H1 (cell line): Measurements from ENCODE around the gene PML. TPM values are rescaled to one million over a fixed set of nuclear protein-coding genes. Genes with fewer than 3 reads are reported as not detected.

ENCODE experiments used
- CTCF ChIA-PET: fragments of 300-600 bp; sonication (Branson Sonifier 250); formaldehyde crosslinking; loops from one replicate; lab custom pipeline; 2021; ENCODE audit not compliant: partially characterized antibody; lab: Charles Lee
- POLR2A ChIA-PET: fragments of 300-600 bp; sonication (Branson Sonifier 250); formaldehyde crosslinking; loops from one replicate; lab custom pipeline; 2021; ENCODE audit warnings: inconsistent platforms; ENCODE audit not compliant: partially characterized antibody; lab: Charles Lee
- DNase-seq, 2 experiments: peaks; one replicate each; pipeline versions ENCODE4 v3.0.0 to v3.0.0-alpha.2; 2010 to 2022; ENCODE audit warnings: low spot score in 2 of 2, low read depth in 1 of 2, mixed read lengths in 1 of 2
- FAIRE-seq: peaks from 2 replicates; lab custom pipeline; 2011; peaks lifted over from hg19 to GRCh38; lab: Jason Lieb, UNC
- H2AFZ ChIP-seq: 2 replicates; pipeline ENCODE4 v1.8.1; 2012; ENCODE audit warnings: low read length, inconsistent platforms
- H2AK5ac ChIP-seq: 2 replicates; pipeline ENCODE4 v1.6.1; 2013; ENCODE audit warnings: low read depth, low read length
- H2BK120ac ChIP-seq: replicated peaks from 2 replicates; pipeline ENCODE3; 2013; ENCODE audit warnings: low read depth, low read length, inconsistent platforms
- H2BK12ac ChIP-seq: 2 replicates; pipeline ENCODE4 v1.6.1; 2013; ENCODE audit warnings: low read depth, low read length
- H2BK15ac ChIP-seq: 2 replicates; pipeline ENCODE4 v1.6.1; 2013; ENCODE audit warnings: low read length
- H2BK20ac ChIP-seq: 2 replicates; pipeline ENCODE4 v1.6.1; 2013; ENCODE audit warnings: low read length
- H2BK5ac ChIP-seq: 2 replicates; pipeline ENCODE4 v1.6.1; 2013; ENCODE audit warnings: low read depth, low read length
- H3K14ac ChIP-seq: 2 replicates; pipeline ENCODE4 v1.6.1; 2013; ENCODE audit warnings: inconsistent platforms; ENCODE audit not compliant: insufficient read length
- H3K18ac ChIP-seq: 2 replicates; pipeline ENCODE4 v1.6.1; 2013; ENCODE audit warnings: low read length; ENCODE audit errors: extremely low read depth
- H3K23ac ChIP-seq: 2 replicates; pipeline ENCODE4 v1.6.1; 2013; ENCODE audit warnings: inconsistent platforms; ENCODE audit not compliant: insufficient read length
- H3K23me2 ChIP-seq: 2 replicates; pipeline ENCODE4 v1.6.1; 2013; ENCODE audit warnings: low read depth, low read length
- H3K27ac ChIP-seq: 2 replicates; pipeline ENCODE4 v1.6.1; 2011; ENCODE audit warnings: low read depth, low read length, inconsistent platforms
- H3K27me3 ChIP-seq, 4 experiments: replicated peaks in 1 of 4; 1 replicate in 1 of 4; 2 replicates in 3 of 4; pipeline versions ENCODE4 v1.6.1 to v1.8.1; 2011 to 2013; ENCODE audit warnings: low read length in 3 of 4, mild to moderate bottlenecking in 3 of 4, inconsistent platforms in 2 of 4, mixed read lengths in 2 of 4, moderate library complexity in 1 of 4; ENCODE audit not compliant: control insufficient read depth in 3 of 4, insufficient read depth in 3 of 4; ENCODE audit errors: extremely low read depth in 1 of 4
- H3K36me3 ChIP-seq, 4 experiments: 2 replicates each; pipeline versions ENCODE4 v1.6.1 to v1.8.1; 2011 to 2013; ENCODE audit warnings: mild to moderate bottlenecking in 4 of 4, low read length in 3 of 4, moderate library complexity in 2 of 4, control low read depth in 1 of 4, inconsistent platforms in 1 of 4; ENCODE audit not compliant: insufficient read depth in 4 of 4, control insufficient read depth in 2 of 4
- H3K4ac ChIP-seq: replicated peaks from 2 replicates; pipeline ENCODE3; 2013; ENCODE audit warnings: low read length, low read depth, mixed read lengths, inconsistent platforms; ENCODE audit not compliant: insufficient read length
- H3K4me1 ChIP-seq, 4 experiments: replicated peaks in 1 of 4; 1 replicate in 1 of 4; 2 replicates in 3 of 4; pipeline versions ENCODE4 v1.6.1 to v1.8.1; 2011 to 2013; ENCODE audit warnings: low read length in 3 of 4, inconsistent platforms in 2 of 4, mixed read lengths in 1 of 4; ENCODE audit not compliant: insufficient read depth in 4 of 4, control insufficient read depth in 3 of 4
- H3K4me2 ChIP-seq, 2 experiments: 2 replicates each; pipeline versions ENCODE4 v1.6.1 to v1.8.1; 2011 to 2013; ENCODE audit warnings: low read depth in 2 of 2, low read length in 2 of 2, control low read depth in 1 of 2, inconsistent platforms in 1 of 2, mild to moderate bottlenecking in 1 of 2; ENCODE audit not compliant: insufficient read depth in 1 of 2
- H3K4me3 ChIP-seq, 4 experiments: fragments of 200-600, 300-600 bp in 1 of 4; sonication (generic), shearing (Covaris generic), sonication (Bioruptor Twin) in 1 of 4; 2 replicates each; pipeline versions ENCODE4 v1.5.1 to v1.8.1; 2011 to 2016; ENCODE audit warnings: low read length in 4 of 4, low read depth in 3 of 4, control low read depth in 2 of 4, inconsistent platforms in 2 of 4, mild to moderate bottlenecking in 2 of 4, mixed read lengths in 1 of 4, moderate library complexity in 1 of 4; ENCODE audit not compliant: insufficient read depth in 2 of 4; ENCODE audit errors: extremely low read depth in 1 of 4
- H3K56ac ChIP-seq: replicated peaks from 2 replicates; pipeline ENCODE3; 2013; ENCODE audit warnings: low read depth, mild to moderate bottlenecking, mixed read lengths, low read length, inconsistent platforms; ENCODE audit not compliant: insufficient read length
- H3K79me1 ChIP-seq: 2 replicates; pipeline ENCODE4 v1.6.1; 2013; ENCODE audit warnings: low read depth, low read length, control low read depth
- H3K79me2 ChIP-seq, 2 experiments: 2 replicates each; pipeline versions ENCODE4 v1.6.1 to v1.8.1; 2012 to 2013; ENCODE audit warnings: low read length in 2 of 2, mild to moderate bottlenecking in 2 of 2, inconsistent platforms in 1 of 2; ENCODE audit not compliant: insufficient read depth in 2 of 2, control insufficient read depth in 1 of 2
- H3K9ac ChIP-seq, 4 experiments: replicated peaks in 1 of 4; 1 replicate in 1 of 4; 2 replicates in 3 of 4; pipeline versions ENCODE4 v1.6.1 to v1.8.1; 2011 to 2013; ENCODE audit warnings: low read depth in 3 of 4, low read length in 3 of 4, control low read depth in 2 of 4, mild to moderate bottlenecking in 2 of 4, moderate library complexity in 2 of 4, inconsistent platforms in 1 of 4; ENCODE audit errors: extremely low read depth in 1 of 4
- H3K9me3 ChIP-seq, 2 experiments: 2 replicates each; pipeline versions ENCODE4 v1.6.1 to v1.8.1; 2012 to 2013; ENCODE audit warnings: mild to moderate bottlenecking in 2 of 2, moderate library complexity in 2 of 2, control low read depth in 1 of 2, inconsistent platforms in 1 of 2, low read depth in 1 of 2, low read length in 1 of 2, mixed read lengths in 1 of 2; ENCODE audit not compliant: insufficient read depth in 2 of 2
- H4K20me1 ChIP-seq, 2 experiments: replicated peaks in 1 of 2; 2 replicates each; pipeline versions ENCODE3 to v1.8.1; 2011 to 2013; ENCODE audit warnings: inconsistent platforms in 2 of 2, low read length in 2 of 2, mild to moderate bottlenecking in 1 of 2; ENCODE audit not compliant: insufficient read depth in 2 of 2, control insufficient read depth in 1 of 2
- H4K5ac ChIP-seq: 2 replicates; pipeline ENCODE4 v1.6.1; 2013; ENCODE audit warnings: low read length, low read depth, mixed read lengths, inconsistent platforms; ENCODE audit not compliant: insufficient read length
- H4K8ac ChIP-seq: 2 replicates; pipeline ENCODE4 v1.8.0; 2013; ENCODE audit warnings: mild to moderate bottlenecking, moderate library complexity, low read length, inconsistent platforms; ENCODE audit not compliant: insufficient read depth; ENCODE audit errors: extremely low read depth
- H4K91ac ChIP-seq: replicated peaks from 2 replicates; pipeline ENCODE3; 2013; ENCODE audit warnings: low read length, mixed read lengths, inconsistent platforms; ENCODE audit not compliant: insufficient read length
- BACH1 ChIP-seq: IDR thresholded peaks from 2 replicates; pipeline ENCODE4 v1.6.1; 2012; ENCODE audit warnings: low read length, improper control_type of control experiment
- HDAC2 ChIP-seq, 2 experiments: fragments of 300-600 bp in 1 of 2; sonication (generic) in 1 of 2; IDR thresholded peaks; 2 replicates each; pipeline ENCODE4 v1.6.1; 2011 to 2012; ENCODE audit warnings: low read depth in 2 of 2, low read length in 2 of 2, mild to moderate bottlenecking in 2 of 2, moderate library complexity in 2 of 2, borderline replicate concordance in 1 of 2, inconsistent platforms in 1 of 2
- HDAC6 ChIP-seq: IDR thresholded peaks from one replicate; pipeline ENCODE4 v1.7.1; 2012; ENCODE audit warnings: low read depth, mild to moderate bottlenecking, inconsistent platforms, low read length, moderate library complexity
- KDM1A ChIP-seq: fragments of 200-600, 300-600 bp; sonication (generic); IDR thresholded peaks from 2 replicates; pipeline ENCODE4 v1.7.1; 2016; ENCODE audit warnings: mild to moderate bottlenecking, low read length, borderline replicate concordance
- PHF8 ChIP-seq: fragments of 200-600 bp; sonication (generic); conservative IDR thresholded peaks from 2 replicates; pipeline ENCODE4 v1.7.1; 2012; ENCODE audit warnings: low read depth, mild to moderate bottlenecking, inconsistent platforms, low read length, moderate library complexity
- POU5F1 ChIP-seq: IDR thresholded peaks from 2 replicates; pipeline ENCODE4 v1.6.1; 2011; ENCODE audit warnings: low read depth, mild to moderate bottlenecking, low read length, moderate library complexity
- RAD21 ChIP-seq, 2 experiments: IDR thresholded peaks in 1 of 2; conservative IDR thresholded peaks in 1 of 2; 2 replicates each; pipeline ENCODE4 v1.6.1; 2011; ENCODE audit warnings: low read depth in 2 of 2, low read length in 2 of 2, improper control_type of control experiment in 1 of 2, inconsistent platforms in 1 of 2, mild to moderate bottlenecking in 1 of 2, moderate library complexity in 1 of 2
- SP2 ChIP-seq: IDR thresholded peaks from 2 replicates; pipeline ENCODE4 v1.6.1; 2012; ENCODE audit warnings: mild to moderate bottlenecking, low read length, inconsistent platforms
- TAF7 ChIP-seq: optimal IDR thresholded peaks from 2 replicates; pipeline ENCODE3; 2011; ENCODE audit warnings: low read depth, mild to moderate bottlenecking, inconsistent platforms, low read length, moderate library complexity, borderline replicate concordance
- WGBS, 2 experiments: shearing (Covaris generic) in 1 of 2; methylation state at CpG; one replicate each; pipeline versions ENCODE4 v1.1.6 to v1.1.7; 2013 to 2015; ENCODE audit warnings: low lambda C conversion rate in 2 of 2, mixed read lengths in 2 of 2, inconsistent platforms in 1 of 2, low coverage in 1 of 2, missing lambda C conversion rate in 1 of 2; ENCODE audit not compliant: insufficient replicate concordance in 2 of 2, insufficient coverage in 1 of 2, insufficient read length in 1 of 2; ENCODE audit errors: extremely low coverage in 1 of 2, missing lambda C conversion rate in 1 of 2; 5-methylcytosine and 5-hydroxymethylcytosine counted together
- polyA plus RNA-seq, 7 experiments: library from polyadenylated mRNA; depleted of rRNA in 3 of 7; stranded (reverse) in 5 of 7; unstranded in 2 of 7; fragments of >200 nt in 5 of 7; fragments of 200-250 nt in 2 of 7; gene quantifications; 1 replicate in 5 of 7; 2 replicates in 1 of 7; 4 replicates in 1 of 7; pipeline versions ENCODE4 v1.2.1 to v1.2.3, GENCODE V29; 2011 to 2013; ENCODE audit warnings: missing spikeins in 2 of 7, mixed read lengths in 2 of 7
- total RNA-seq: library from RNA; stranded (reverse); fragmentation: NEBNext Ultra II Directional; extraction: Animal tissue kit (Norgen Biotek cat#: 25700); gene quantifications from 2 replicates; pipeline ENCODE4 v1.2.1, GENCODE V29; 2021
- TF ChIP-seq, protein P1 (sequence below): IDR thresholded peaks from 2 replicates; pipeline ENCODE4 v1.6.1; 2012; ENCODE audit warnings: inconsistent platforms

The PML gene
- total and polyA plus RNA-seq, 2 of the 8 experiments (the other 6 are each of a cell fraction or from before 2014, with no cell fraction given) = 14.9 to 30.3 TPM

GRCh38 chr15:73991726-73992593 is 2.6 kb upstream of the PML start, which contains the start of gene STOML1:
Gene STOML1 (minus strand): TSS chr15:73992295. CDS start chr15:73992223, 72 bp downstream.
- no peak within 1 kb of the TSS for H3K4ac ChIP-seq
- no peak within 1 kb of the TSS for H2BK15ac ChIP-seq
- H2AFZ ChIP-seq = no peak within 1 kb of the TSS
- H3K14ac ChIP-seq = no peak within 1 kb of the TSS
- DNase-seq (peak; percentile 71 to 100), FAIRE-seq (no peak)
- H4K8ac ChIP-seq = 0 out of 2 replicates have a peak within 1 kb of the TSS, but pooled peaks have one; percentile 7
- no peak within 1 kb of the TSS for H3K9ac ChIP-seq
- 0 out of 2 replicates have a peak within 1 kb of the TSS, but pooled peaks have one; percentile 30 for H2BK12ac ChIP-seq
- no peak within 1 kb of the TSS for H3K27ac ChIP-seq
- peaks cover 0 to 7% (median under 1%) of the 10 kb centered on the region in 4 experiments; a peak in 3 of 7 replicates for H3K4me1 ChIP-seq
- no peak within 1 kb of the TSS for H2BK5ac ChIP-seq
- WGBS, 2 experiments = 4% methylated on average over 68 of the region's 72 CpGs; no CpG with 5 or more reads in 1 of the 2 experiments
- ChIA-PET CTCF (interaction anchor here (0.6 to 11.4 kb wide), 13 partner anchors 8 to 211 kb away, joined by 3 to 167 read pairs (median 4); partner anchors contain the start of gene STRA6), POLR2A (no interaction called here)
- H3K9me3 ChIP-seq = no peaks in the 10 kb centered on the region
- peak within 1 kb of the TSS; percentile 46 to 92 for H3K4me2 ChIP-seq
- peaks cover 0 to 3% of the 10 kb centered on the region in 2 experiments for H4K20me1 ChIP-seq
- no peak within 1 kb of the TSS for H3K18ac ChIP-seq
- H3K36me3 ChIP-seq = no peaks in the 10 kb centered on the region
- H3K23me2 ChIP-seq = peaks cover 11% of the 10 kb centered on the region; the same call in 1 of the 2 replicates
- H3K4me3 ChIP-seq = peak within 1 kb of the TSS; percentile 33 to 90 (median 62)
- H2AK5ac ChIP-seq = no peak within 1 kb of the TSS
- no peak within 1 kb of the TSS for H4K5ac ChIP-seq
- no peak within 1 kb of the TSS for H3K56ac ChIP-seq
- H2BK20ac ChIP-seq = no peak within 1 kb of the TSS
- peaks cover 0 to 14% of the 10 kb centered on the region in 2 experiments; a peak in 2 of 4 replicates for H3K79me2 ChIP-seq
- H3K79me1 ChIP-seq = no peaks in the 10 kb centered on the region
- peaks cover 0 to 8% (median 1%) of the 10 kb centered on the region in 4 experiments; a peak in 1 of 7 replicates for H3K27me3 ChIP-seq
- no peak within 1 kb of the TSS for H2BK120ac ChIP-seq
- no peak within 1 kb of the TSS for H4K91ac ChIP-seq
- no peak within 1 kb of the TSS for H3K23ac ChIP-seq
- TF ChIP-seq PHF8 = 0 out of 2 replicates have a peak, but pooled peaks have one; percentile 48
- TF ChIP-seq HDAC6 = no peak
- peak; percentile 21; the same call in 1 of the 2 replicates for TF ChIP-seq BACH1
- peak; percentile 78 to 94; a peak in 3 of 4 replicates for TF ChIP-seq HDAC2 (IDR thresholded peaks at IDR 0.05; ENCODE audit: borderline replicate concordance in 1 of 2, low read depth in 2 of 2, low read length in 2 of 2)
- TF ChIP-seq TAF7 = no peak
- no peak for TF ChIP-seq KDM1A
- TF ChIP-seq RAD21 (IDR thresholded peaks at IDR 0.05 in 1 of 2, conservative IDR thresholded peaks at IDR 0.05 in 1 of 2; ENCODE audit: low read depth in 2 of 2, low read length in 2 of 2) = 0 out of 4 replicates have a peak, but pooled peaks of 1 of the 2 experiments have one; percentile 15
- peak; percentile 83 for TF ChIP-seq SP2
- TF ChIP-seq, protein P1, sequence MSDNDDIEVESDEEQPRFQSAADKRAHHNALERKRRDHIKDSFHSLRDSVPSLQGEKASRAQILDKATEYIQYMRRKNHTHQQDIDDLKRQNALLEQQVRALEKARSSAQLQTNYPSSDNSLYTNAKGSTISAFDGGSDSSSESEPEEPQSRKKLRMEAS = peak; percentile 71
- no peak for TF ChIP-seq POU5F1
